GM23248 (cell line): ENCODE results near the gene FN1.

Source experiments
- EZH2 ChIP-seq: fragments of 200-600 bp; sonication (generic); IDR thresholded peaks from 2 replicates; pipeline ENCODE4 v1.6.1; 2018; ENCODE audit warnings: antibody characterized with exemption, mild to moderate bottlenecking; ENCODE audit not compliant: insufficient read depth, poor library complexity, severe bottlenecking
- EZH2phosphoT487 ChIP-seq: fragments of 200-600 bp; sonication (generic); IDR thresholded peaks from 2 replicates; pipeline ENCODE4 v1.6.1; 2018; ENCODE audit warnings: antibody characterized with exemption, moderate library complexity, mild to moderate bottlenecking, low read depth; ENCODE audit not compliant: insufficient read depth

DNA sequence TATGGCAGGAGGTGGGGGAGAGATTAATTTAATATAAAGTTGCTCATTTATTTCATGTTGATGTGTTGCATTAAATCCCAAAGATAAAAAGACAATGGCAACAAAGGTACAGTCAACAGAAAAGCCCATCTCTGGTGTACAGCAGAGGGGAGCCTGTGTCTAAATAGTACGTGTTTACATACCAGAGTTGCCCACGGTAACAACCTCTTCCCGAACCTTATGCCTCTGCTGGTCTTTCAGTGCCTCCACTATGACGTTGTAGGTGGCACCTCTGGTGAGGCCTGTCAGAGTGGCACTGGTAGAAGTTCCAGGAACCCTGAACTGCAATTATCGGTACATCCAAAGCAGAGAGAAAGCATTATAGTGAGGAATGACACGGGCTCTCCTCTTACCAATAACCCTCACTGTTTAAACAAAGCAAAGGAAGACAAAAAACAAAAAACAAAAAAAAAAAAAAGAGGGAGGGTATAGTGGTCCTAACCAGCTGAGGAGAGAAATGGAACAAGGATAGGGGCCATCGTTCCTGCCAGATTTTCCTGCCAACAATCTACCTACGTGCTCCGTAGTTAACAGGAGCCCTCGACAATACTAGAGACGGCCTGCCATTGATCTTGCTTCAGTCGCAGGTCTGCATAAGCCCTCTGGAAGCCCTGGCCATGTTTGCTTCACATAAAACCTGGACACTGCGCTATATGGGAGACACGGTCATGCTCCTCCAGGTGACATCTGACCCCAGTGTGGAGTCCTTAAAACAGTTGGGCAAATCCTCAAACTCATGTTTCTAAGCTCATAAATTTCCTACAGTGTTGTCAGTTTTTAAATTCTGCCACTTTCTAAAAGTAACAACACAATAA, 65.5 kb downstream of the FN1 start:
- no peak for TF ChIP-seq EZH2
- 0 out of 2 replicates have a peak, but pooled peaks have one; percentile 8 for TF ChIP-seq EZH2phosphoT487
